Colonic mucosa (tissue), 4 donors: ENCODE results near the gene TTLL12. TPM values are rescaled to one million over a fixed set of nuclear protein-coding genes. Genes with fewer than 3 reads are reported as not detected.

ENCODE experiments used
- DNase-seq: peaks from one replicate; pipeline ENCODE4 v3.0.0-alpha.2; 2020
- H3K27ac ChIP-seq: fragments of 200-600 bp; one replicate; pipeline ENCODE4 v1.8.0; 2021
- H3K27me3 ChIP-seq: fragments of 200-600 bp; one replicate; pipeline ENCODE4 v1.8.0; 2021
- H3K36me3 ChIP-seq: fragments of 200-600 bp; one replicate; pipeline ENCODE4 v1.8.0; 2021
- H3K4me1 ChIP-seq: fragments of 200-600 bp; one replicate; pipeline ENCODE4 v1.8.0; 2021; ENCODE audit warnings: mild to moderate bottlenecking
- H3K4me3 ChIP-seq: fragments of 200-600 bp; one replicate; pipeline ENCODE4 v1.8.0; 2021
- H3K9ac ChIP-seq, 2 donors: one replicate each; pipeline ENCODE4 v1.7.0; 2013; ENCODE audit warnings: control low read depth in 2 of 2, low read depth in 2 of 2, low read length in 2 of 2
- H3K9me3 ChIP-seq: fragments of 200-600 bp; one replicate; pipeline ENCODE4 v1.8.0; 2021
- CTCF ChIP-seq: fragments of 200-600 bp; IDR thresholded peaks from one replicate; pipeline ENCODE4 v1.8.0; 2022; ENCODE audit warnings: antibody characterized with exemption, mild to moderate bottlenecking
- intact Hi-C: fragments of 100-400 bp; cut with DNase I; formaldehyde crosslinking; loops from one replicate; pipeline ENCODE4 v1.14.1; 2022
- total RNA-seq, 2 donors: library from RNA; stranded (reverse); fragmentation: NEBNext Ultra II Directional in 1 of 2; extraction: Animal tissue kit (Norgen Biotek cat#: 25700) in 1 of 2; gene quantifications; one replicate each; pipeline ENCODE4 v1.2.1, GENCODE V29; 2021
- donor health status: healthy.
- donor health status: DM: no; HTN: no; CAD: no.
- donor health status: DM: no; HTN: no; CAD: no.

TTLL12 gene
- total RNA-seq, 2 donors from 2014 or later, result 89.3 to 147 TPM

GRCh38 chr22:43209523-43209890 lies 22.6 kb upstream of the TTLL12 start:
- Histone ChIP-seq H3K9ac (no peak overlapping the region), H3K36me3 (no peaks in the 10 kb centered on the region), H3K4me1 (no peaks in the 10 kb centered on the region), H3K4me3 (no peak overlapping the region), H3K27ac (no peak overlapping the region), H3K27me3 (no peaks in the 10 kb centered on the region), H3K9me3 (no peaks in the 10 kb centered on the region)
- no peak for DNase-seq
- no peak for TF ChIP-seq CTCF
- intact Hi-C loops, result no loop called here

GRCh38 chr22:43208703-43209522 lies 22.0 kb upstream of the TTLL12 start:
- Histone ChIP-seq H3K4me3 (no peak overlapping the region), H3K27me3 (no peaks in the 10 kb centered on the region), H3K36me3 (no peaks in the 10 kb centered on the region), H3K4me1 (no peaks in the 10 kb centered on the region), H3K27ac (no peak overlapping the region), H3K9me3 (no peaks in the 10 kb centered on the region), H3K9ac (no peak overlapping the region)
- TF ChIP-seq CTCF, result no peak
- no peak for DNase-seq
- intact Hi-C loops, result no loop called here

DNA sequence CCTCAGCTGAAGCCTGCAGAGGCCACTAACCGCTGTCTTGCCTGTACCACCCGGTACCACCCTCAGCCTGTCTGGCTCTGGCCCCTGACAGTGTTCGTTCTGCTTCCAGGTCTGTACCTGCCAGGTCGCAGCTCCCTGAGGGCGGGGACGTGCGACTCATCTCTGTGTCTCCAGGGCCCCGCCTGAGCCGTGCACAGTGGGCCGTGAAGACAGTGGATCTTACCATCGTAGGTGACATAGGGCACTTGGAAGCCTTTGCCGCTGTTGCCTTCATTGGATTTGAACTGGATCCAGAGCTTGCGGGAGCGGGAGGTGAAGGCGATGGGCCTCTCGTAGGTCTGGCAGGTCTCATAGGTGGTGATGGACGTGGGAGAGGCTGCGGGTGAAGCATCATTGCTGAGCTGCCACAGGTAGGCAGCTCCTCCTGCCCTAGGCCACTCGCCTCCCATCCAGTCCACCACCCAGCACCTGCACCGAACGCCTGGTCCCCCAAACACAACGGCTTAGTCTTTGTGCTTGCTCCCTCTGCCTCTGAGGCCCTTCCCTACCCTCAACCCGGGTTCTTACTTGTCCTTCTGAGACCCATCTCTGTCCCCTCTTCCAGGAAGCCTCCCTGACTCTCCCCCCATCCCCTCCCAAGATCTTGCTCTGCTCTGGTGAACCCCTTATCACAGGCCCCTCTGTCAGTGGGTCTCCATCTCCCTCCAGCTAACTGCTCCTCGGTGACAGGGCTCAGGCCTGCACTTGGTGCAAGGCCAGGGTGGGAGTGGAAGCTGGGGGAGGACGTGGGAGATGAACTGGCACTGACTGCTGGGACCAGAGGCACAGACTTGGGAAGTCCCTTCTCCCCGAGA lies 21.1 kb upstream of the TTLL12 start:
- Histone ChIP-seq H3K9ac (no peak overlapping the region), H3K4me1 (no peaks in the 10 kb centered on the region), H3K27ac (no peak overlapping the region), H3K36me3 (no peaks in the 10 kb centered on the region), H3K27me3 (no peaks in the 10 kb centered on the region), H3K9me3 (no peaks in the 10 kb centered on the region), H3K4me3 (no peak overlapping the region)
- DNase-seq, result no peak
- no peak for TF ChIP-seq CTCF
- intact Hi-C loops, result no loop called here

DNA sequence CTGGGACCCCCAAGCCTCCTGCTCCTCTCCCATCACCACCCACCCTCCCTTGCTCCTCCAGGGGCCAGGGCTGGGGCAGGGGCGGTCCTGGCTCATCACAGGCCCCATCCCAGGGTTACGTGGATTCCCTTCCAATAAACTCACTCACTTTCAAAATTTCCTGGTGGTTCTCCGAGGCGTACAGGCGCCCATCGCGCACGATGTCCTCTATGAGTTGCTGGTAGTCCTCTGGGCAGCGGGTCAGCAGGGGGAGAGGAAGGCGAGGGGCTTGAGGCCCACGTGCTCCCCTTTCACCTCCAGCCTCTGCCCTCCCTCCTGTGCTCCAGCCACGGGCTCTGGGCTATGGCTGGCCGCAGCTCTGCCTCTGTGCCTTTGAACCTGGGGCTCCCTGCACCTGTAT lies 20.5 kb upstream of the TTLL12 start:
- no peak for TF ChIP-seq CTCF
- Histone ChIP-seq H3K9me3 (no peaks in the 10 kb centered on the region), H3K4me1 (no peaks in the 10 kb centered on the region), H3K27me3 (no peaks in the 10 kb centered on the region), H3K4me3 (no peak overlapping the region), H3K36me3 (no peaks in the 10 kb centered on the region), H3K27ac (no peak overlapping the region), H3K9ac (no peak overlapping the region)
- DNase-seq, result no peak
- intact Hi-C loops, result no loop called here

GRCh38 chr22:43206509-43207161 lies 19.7 kb upstream of the TTLL12 start:
- no peak for DNase-seq
- intact Hi-C loops, result no loop called here
- H3K9me3 ChIP-seq, result no peaks in the 10 kb centered on the region

More at GRCh38 chr22:43206509-43207161, 19.7 kb upstream of the TTLL12 start:
- no peaks in the 10 kb centered on the region for H3K36me3 ChIP-seq
- H3K9ac ChIP-seq, result no peak overlapping the region
- no peak for TF ChIP-seq CTCF
- H3K27me3 ChIP-seq, result no peaks in the 10 kb centered on the region
- no peak overlapping the region for H3K27ac ChIP-seq
- H3K4me1 ChIP-seq, result no peaks in the 10 kb centered on the region
- no peak overlapping the region for H3K4me3 ChIP-seq
